Measurements from ENCODE around the gene MTRF1L.
A peak's percentile ranks its signal among the peaks of the same experiment; 100 is the strongest.
"Not testable (repeated sequence)": the region's sequence is repeated elsewhere in the genome, so short reads cannot be mapped to it uniquely, and the experiment has no call there.

MTRF1L gene

DNA sequence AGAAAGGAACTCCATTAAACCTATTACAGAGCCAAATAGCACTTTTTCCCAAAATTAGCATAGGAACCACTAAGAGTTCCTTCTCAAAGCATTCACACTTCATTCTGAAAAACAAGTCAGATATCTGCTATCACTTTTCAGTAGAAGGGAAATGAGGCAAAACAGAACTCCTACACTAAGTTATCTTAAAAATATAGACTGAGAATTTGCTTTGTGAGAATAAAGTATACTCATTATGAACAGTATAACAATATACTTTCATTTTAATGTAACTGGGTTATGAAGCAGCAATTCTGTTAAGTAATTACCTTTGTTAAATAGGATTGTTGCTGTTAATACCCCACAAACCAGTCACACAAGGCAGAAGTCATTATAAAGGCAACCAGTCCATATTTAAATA is 8.7 kb downstream of the MTRF1L start:
- no peaks in the 10 kb centered on the region for H3K9me2 ChIP-seq (replicated peaks; ENCODE audit: insufficient read depth, low read length)
- TF ChIP-seq, protein P1, sequence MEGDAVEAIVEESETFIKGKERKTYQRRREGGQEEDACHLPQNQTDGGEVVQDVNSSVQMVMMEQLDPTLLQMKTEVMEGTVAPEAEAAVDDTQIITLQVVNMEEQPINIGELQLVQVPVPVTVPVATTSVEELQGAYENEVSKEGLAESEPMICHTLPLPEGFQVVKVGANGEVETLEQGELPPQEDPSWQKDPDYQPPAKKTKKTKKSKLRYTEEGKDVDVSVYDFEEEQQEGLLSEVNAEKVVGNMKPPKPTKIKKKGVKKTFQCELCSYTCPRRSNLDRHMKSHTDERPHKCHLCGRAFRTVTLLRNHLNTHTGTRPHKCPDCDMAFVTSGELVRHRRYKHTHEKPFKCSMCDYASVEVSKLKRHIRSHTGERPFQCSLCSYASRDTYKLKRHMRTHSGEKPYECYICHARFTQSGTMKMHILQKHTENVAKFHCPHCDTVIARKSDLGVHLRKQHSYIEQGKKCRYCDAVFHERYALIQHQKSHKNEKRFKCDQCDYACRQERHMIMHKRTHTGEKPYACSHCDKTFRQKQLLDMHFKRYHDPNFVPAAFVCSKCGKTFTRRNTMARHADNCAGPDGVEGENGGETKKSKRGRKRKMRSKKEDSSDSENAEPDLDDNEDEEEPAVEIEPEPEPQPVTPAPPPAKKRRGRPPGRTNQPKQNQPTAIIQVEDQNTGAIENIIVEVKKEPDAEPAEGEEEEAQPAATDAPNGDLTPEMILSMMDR (IDR thresholded peaks at IDR 0.05; ENCODE audit: insufficient read depth, low read length, poor library complexity, severe bottlenecking): no peak
- no peak for TF ChIP-seq EZH2phosphoT487 (conservative IDR thresholded peaks at IDR 0.05; ENCODE audit: low read length)
- no peak overlapping the region for H3K9ac ChIP-seq (ENCODE audit: low read length)
- H3K27ac ChIP-seq (ENCODE audit: low read depth, low read length): no peak overlapping the region
- no peak overlapping the region for H3K4me3 ChIP-seq (ENCODE audit: insufficient read depth, low read length, poor library complexity, severe bottlenecking)
- H3K9me3 ChIP-seq (ENCODE audit: insufficient read depth, low read length): no peaks in the 10 kb centered on the region
- peaks cover 20% of the 10 kb centered on the region; the same call in 1 of the 2 replicates for H4K20me1 ChIP-seq (ENCODE audit: low read depth, low read length)
- H3F3A ChIP-seq (ENCODE audit: insufficient read depth): peaks cover 14% of the 10 kb centered on the region; the same call in 1 of the 2 replicates
- no peaks in the 10 kb centered on the region for H3K27me3 ChIP-seq (ENCODE audit: low read length)
- no peak overlapping the region for H3K4me2 ChIP-seq (ENCODE audit: low read depth, low read length, poor library complexity, severe bottlenecking)
- peaks cover 91% of the 10 kb centered on the region for H3K79me2 ChIP-seq (ENCODE audit: insufficient read depth, low read length)
- H2AFZ ChIP-seq (ENCODE audit: low read depth, low read length, severe bottlenecking): no peak overlapping the region
- peaks cover 59% of the 10 kb centered on the region for H3K36me3 ChIP-seq (ENCODE audit: low read length)

DNA sequence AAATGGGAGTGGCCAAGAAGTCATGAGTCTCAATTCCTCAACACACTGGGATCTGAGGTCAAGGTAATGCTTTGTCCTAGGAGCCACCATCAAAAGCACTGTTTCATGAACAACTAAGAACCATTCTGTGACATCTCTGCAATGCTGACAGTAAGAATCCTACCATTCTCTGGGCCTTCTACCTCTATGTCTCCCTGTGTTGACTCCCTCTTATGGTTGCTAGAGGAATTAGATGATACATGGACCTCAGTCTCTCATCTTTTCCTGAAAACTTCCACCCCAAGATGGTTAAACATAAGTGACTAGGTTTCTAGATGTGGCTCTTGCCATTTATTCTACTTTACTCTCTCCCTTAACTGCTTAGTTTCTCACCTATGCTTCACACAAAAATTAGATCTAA is 9.1 kb downstream of the MTRF1L start:
- peaks cover 87% of the 10 kb centered on the region for H3K79me2 ChIP-seq (ENCODE audit: insufficient read depth, low read length)
- H4K20me1 ChIP-seq (ENCODE audit: low read depth, low read length): peaks cover 20% of the 10 kb centered on the region; the same call in 1 of the 2 replicates
- peaks cover 55% of the 10 kb centered on the region for H3K36me3 ChIP-seq (ENCODE audit: low read length)

DNA sequence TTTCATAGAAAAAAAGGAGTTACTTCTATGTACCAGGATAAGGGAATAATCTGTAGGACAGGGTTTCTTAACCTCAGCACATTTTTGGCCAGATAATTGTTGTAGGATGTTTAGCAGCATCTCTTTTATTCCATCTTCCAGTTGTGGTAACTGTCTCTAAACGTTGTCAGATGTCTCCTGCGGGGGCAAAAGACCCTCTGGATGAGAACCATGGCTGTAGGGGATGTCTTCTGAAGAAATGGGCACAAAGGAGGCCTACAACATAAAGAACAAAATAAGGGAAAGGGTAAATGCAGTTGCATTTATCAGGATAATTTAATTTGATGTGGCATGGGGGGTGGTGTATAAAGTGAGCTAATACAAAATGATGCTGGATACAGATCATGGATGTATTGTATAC is 15.5 kb downstream of the MTRF1L start:
- TF ChIP-seq EZH2phosphoT487 (conservative IDR thresholded peaks at IDR 0.05; ENCODE audit: low read length): no peak
- TF ChIP-seq, protein P1 (IDR thresholded peaks at IDR 0.05; ENCODE audit: insufficient read depth, low read length, poor library complexity, severe bottlenecking): no peak
- H2AFZ ChIP-seq (ENCODE audit: low read depth, low read length, severe bottlenecking): no peak overlapping the region
- peaks cover 69% of the 10 kb centered on the region for H3K79me2 ChIP-seq (ENCODE audit: insufficient read depth, low read length)
- no peaks in the 10 kb centered on the region for H3K27me3 ChIP-seq (ENCODE audit: low read length)
- no peak overlapping the region for H3K9ac ChIP-seq (ENCODE audit: low read length)
- peak overlapping the region; percentile 24 for H3K4me2 ChIP-seq (ENCODE audit: low read depth, low read length, poor library complexity, severe bottlenecking)
- peaks cover 7% of the 10 kb centered on the region; the same call in 1 of the 2 replicates for H3K36me3 ChIP-seq (ENCODE audit: low read length)
- H3K9me2 ChIP-seq (replicated peaks; ENCODE audit: insufficient read depth, low read length): no peaks in the 10 kb centered on the region
- no peaks in the 10 kb centered on the region for H3K9me3 ChIP-seq (ENCODE audit: insufficient read depth, low read length)
- H3K27ac ChIP-seq (ENCODE audit: low read depth, low read length): no peak overlapping the region
- H3F3A ChIP-seq (ENCODE audit: insufficient read depth): peaks cover 15% of the 10 kb centered on the region
- no peak overlapping the region for H3K4me3 ChIP-seq (ENCODE audit: insufficient read depth, low read length, poor library complexity, severe bottlenecking)
- peaks cover 5% of the 10 kb centered on the region for H4K20me1 ChIP-seq (ENCODE audit: low read depth, low read length)

More for the DNA sequence above, 9.1 kb downstream of the MTRF1L start:
- H3K4me3 ChIP-seq (ENCODE audit: insufficient read depth, low read length, poor library complexity, severe bottlenecking): no peak overlapping the region
- H3K9me3 ChIP-seq (ENCODE audit: insufficient read depth, low read length): no peaks in the 10 kb centered on the region
- no peak overlapping the region for H3K9ac ChIP-seq (ENCODE audit: low read length)
- TF ChIP-seq, protein P1 (IDR thresholded peaks at IDR 0.05; ENCODE audit: insufficient read depth, low read length, poor library complexity, severe bottlenecking): no peak
- TF ChIP-seq EZH2phosphoT487 (conservative IDR thresholded peaks at IDR 0.05; ENCODE audit: low read length): no peak
- H3F3A ChIP-seq (ENCODE audit: insufficient read depth): peaks cover 14% of the 10 kb centered on the region; the same call in 1 of the 2 replicates
- no peak overlapping the region for H3K4me2 ChIP-seq (ENCODE audit: low read depth, low read length, poor library complexity, severe bottlenecking)
- H3K27ac ChIP-seq (ENCODE audit: low read depth, low read length): no peak overlapping the region
- H2AFZ ChIP-seq (ENCODE audit: low read depth, low read length, severe bottlenecking): no peak overlapping the region
- H3K9me2 ChIP-seq (replicated peaks; ENCODE audit: insufficient read depth, low read length): no peaks in the 10 kb centered on the region
- H3K27me3 ChIP-seq (ENCODE audit: low read length): no peaks in the 10 kb centered on the region

DNA sequence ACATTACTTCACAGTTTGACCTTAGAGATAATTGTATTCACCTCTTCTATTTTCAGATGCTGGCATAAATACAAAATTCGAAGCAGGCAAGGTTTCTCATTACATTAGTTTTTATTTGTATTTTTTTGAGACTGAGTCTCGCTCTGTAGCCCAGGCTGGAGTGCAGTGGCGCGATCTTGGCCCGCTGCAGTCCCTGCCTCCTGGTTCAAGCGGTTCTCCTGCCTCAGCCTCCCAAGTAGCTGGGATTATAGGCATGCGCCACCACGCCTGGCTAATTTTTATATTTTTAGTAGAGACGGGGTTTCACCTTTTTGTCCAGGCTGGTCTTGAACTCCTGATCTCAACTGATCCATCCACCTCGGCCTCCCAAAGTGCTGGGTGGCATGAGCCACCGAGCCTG is 17.2 kb downstream of the MTRF1L start:
- not testable (repeated sequence) for H2AFZ ChIP-seq (ENCODE audit: low read depth, low read length, severe bottlenecking); H3F3A ChIP-seq (ENCODE audit: insufficient read depth); H3K9me3 ChIP-seq (ENCODE audit: insufficient read depth, low read length); H3K27me3 ChIP-seq (ENCODE audit: low read length); H3K9me2 ChIP-seq (replicated peaks; ENCODE audit: insufficient read depth, low read length)
- peak overlapping the region; percentile 100 for H3K9ac ChIP-seq (ENCODE audit: low read length)
- H3K4me3 ChIP-seq (ENCODE audit: insufficient read depth, low read length, poor library complexity, severe bottlenecking): peak overlapping the region; percentile 96
- peaks cover 14% of the 10 kb centered on the region for H4K20me1 ChIP-seq (ENCODE audit: low read depth, low read length)
- peak overlapping the region; percentile 98 for H3K4me2 ChIP-seq (ENCODE audit: low read depth, low read length, poor library complexity, severe bottlenecking)
- H3K36me3 ChIP-seq (ENCODE audit: low read length): peaks cover 15% of the 10 kb centered on the region
- H3K79me2 ChIP-seq (ENCODE audit: insufficient read depth, low read length): peaks cover 69% of the 10 kb centered on the region
- peak overlapping the region; percentile 95 for H3K27ac ChIP-seq (ENCODE audit: low read depth, low read length)

Measured in SU-DHL-6 (cell line).